ENCODE results near the gene CADM2.

Gene CADM2

GRCh38 chr3:85432081-85432480 is 473.3 kb downstream of the CADM2 start:
- FAIRE-seq = no peak

GRCh38 chr3:85433319-85433718 is 474.5 kb downstream of the CADM2 start:
- TF ChIP-seq TAF1 (IDR thresholded peaks at IDR 0.05; ENCODE audit: borderline replicate concordance, low read depth, low read length) (no peak), POLR2A (IDR thresholded peaks at IDR 0.05; ENCODE audit: low read depth, low read length) (no peak), POLR2AphosphoS5 (IDR thresholded peaks at IDR 0.05; ENCODE audit: low read depth, low read length) (no peak)
- no peak for DNase-seq (ENCODE audit: insufficient read length)
- FAIRE-seq = no peak

More at GRCh38 chr3:85432081-85432480, 473.3 kb downstream of the CADM2 start:
- TF ChIP-seq TAF1 (IDR thresholded peaks at IDR 0.05; ENCODE audit: borderline replicate concordance, low read depth, low read length) = no peak
- TF ChIP-seq POLR2A (IDR thresholded peaks at IDR 0.05; ENCODE audit: low read depth, low read length) = no peak
- no peak for TF ChIP-seq POLR2AphosphoS5 (IDR thresholded peaks at IDR 0.05; ENCODE audit: low read depth, low read length)
- DNase-seq (ENCODE audit: insufficient read length) = no peak

GRCh38 chr3:85455561-85456200 is 496.9 kb downstream of the CADM2 start:
- FAIRE-seq (no peak), DNase-seq (ENCODE audit: insufficient read length) (no peak)
- TF ChIP-seq POLR2A (IDR thresholded peaks at IDR 0.05; ENCODE audit: low read depth, low read length) (no peak), POLR2AphosphoS5 (IDR thresholded peaks at IDR 0.05; ENCODE audit: low read depth, low read length) (no peak), TAF1 (IDR thresholded peaks at IDR 0.05; ENCODE audit: borderline replicate concordance, low read depth, low read length) (no peak)

- TF ChIP-seq TAF1 (IDR thresholded peaks at IDR 0.05; ENCODE audit: borderline replicate concordance, low read depth, low read length) (no peak), POLR2A (IDR thresholded peaks at IDR 0.05; ENCODE audit: low read depth, low read length) (no peak), POLR2AphosphoS5 (IDR thresholded peaks at IDR 0.05; ENCODE audit: low read depth, low read length) (no peak)
- FAIRE-seq (no peak), DNase-seq (ENCODE audit: insufficient read length) (no peak)
Observed at GRCh38 chr3:85474241-85474640, 515.5 kb downstream of the CADM2 start.

GRCh38 chr3:85475346-85475745 is 516.6 kb downstream of the CADM2 start:
- no peak for FAIRE-seq
- TF ChIP-seq TAF1 (IDR thresholded peaks at IDR 0.05; ENCODE audit: borderline replicate concordance, low read depth, low read length) = no peak
- no peak for TF ChIP-seq POLR2A (IDR thresholded peaks at IDR 0.05; ENCODE audit: low read depth, low read length)
- TF ChIP-seq POLR2AphosphoS5 (IDR thresholded peaks at IDR 0.05; ENCODE audit: low read depth, low read length) = no peak
- no peak for DNase-seq (ENCODE audit: insufficient read length)

- no peak for TF ChIP-seq TAF1 (IDR thresholded peaks at IDR 0.05; ENCODE audit: borderline replicate concordance, low read depth, low read length)
- TF ChIP-seq POLR2AphosphoS5 (IDR thresholded peaks at IDR 0.05; ENCODE audit: low read depth, low read length) = no peak
- no peak for TF ChIP-seq POLR2A (IDR thresholded peaks at IDR 0.05; ENCODE audit: low read depth, low read length)
- DNase-seq (ENCODE audit: insufficient read length) (no peak), FAIRE-seq (no peak)
Observed at GRCh38 chr3:85476891-85477495, 518.2 kb downstream of the CADM2 start.

- FAIRE-seq (no peak), DNase-seq (ENCODE audit: insufficient read length) (no peak)
- TF ChIP-seq POLR2AphosphoS5 (IDR thresholded peaks at IDR 0.05; ENCODE audit: low read depth, low read length) (no peak), TAF1 (IDR thresholded peaks at IDR 0.05; ENCODE audit: borderline replicate concordance, low read depth, low read length) (no peak), POLR2A (IDR thresholded peaks at IDR 0.05; ENCODE audit: low read depth, low read length) (no peak)
Observed at GRCh38 chr3:85481411-85482212, 522.8 kb downstream of the CADM2 start.

GRCh38 chr3:85482213-85482490 is 523.4 kb downstream of the CADM2 start:
- no peak for TF ChIP-seq POLR2A (IDR thresholded peaks at IDR 0.05; ENCODE audit: low read depth, low read length)
- TF ChIP-seq TAF1 (IDR thresholded peaks at IDR 0.05; ENCODE audit: borderline replicate concordance, low read depth, low read length) = no peak
- no peak for TF ChIP-seq POLR2AphosphoS5 (IDR thresholded peaks at IDR 0.05; ENCODE audit: low read depth, low read length)
- DNase-seq (ENCODE audit: insufficient read length) = no peak
- FAIRE-seq = no peak

GRCh38 chr3:85483986-85484385 is 525.2 kb downstream of the CADM2 start:
- DNase-seq (ENCODE audit: insufficient read length) (no peak), FAIRE-seq (no peak)
- TF ChIP-seq POLR2AphosphoS5 (IDR thresholded peaks at IDR 0.05; ENCODE audit: low read depth, low read length) = no peak

GRCh38 chr3:85487375-85487774 is 528.6 kb downstream of the CADM2 start:
- no peak for FAIRE-seq
- DNase-seq (ENCODE audit: insufficient read length) = no peak
- no peak for TF ChIP-seq TAF1 (IDR thresholded peaks at IDR 0.05; ENCODE audit: borderline replicate concordance, low read depth, low read length)
- TF ChIP-seq POLR2A (IDR thresholded peaks at IDR 0.05; ENCODE audit: low read depth, low read length) = no peak
- TF ChIP-seq POLR2AphosphoS5 (IDR thresholded peaks at IDR 0.05; ENCODE audit: low read depth, low read length) = no peak

GRCh38 chr3:85495602-85496001 is 536.8 kb downstream of the CADM2 start:
- FAIRE-seq (no peak), DNase-seq (ENCODE audit: insufficient read length) (no peak)
- TF ChIP-seq TAF1 (IDR thresholded peaks at IDR 0.05; ENCODE audit: borderline replicate concordance, low read depth, low read length) (no peak), POLR2A (IDR thresholded peaks at IDR 0.05; ENCODE audit: low read depth, low read length) (no peak), POLR2AphosphoS5 (IDR thresholded peaks at IDR 0.05; ENCODE audit: low read depth, low read length) (no peak)

- no peak for TF ChIP-seq TAF1 (IDR thresholded peaks at IDR 0.05; ENCODE audit: borderline replicate concordance, low read depth, low read length)
- no peak for FAIRE-seq
- DNase-seq (ENCODE audit: insufficient read length) = no peak
Observed at GRCh38 chr3:85498177-85498576, 539.4 kb downstream of the CADM2 start.

All from GM12892 (cell line).